GM18858 (cell line): ENCODE data around the gene DDX24.

Source experiments
- ATAC-seq: cut with Tn5 transposase; IDR thresholded peaks from one replicate; pipeline ENCODE4 v1.9.1; 2021; ENCODE audit not compliant: unreplicated experiment

DDX24 gene

GRCh38 chr14:94015223-94015622 lies 65.8 kb downstream of the DDX24 start:
- ATAC-seq, result no peak

- no peak for ATAC-seq
Observed at GRCh38 chr14:94014382-94014781, 66.6 kb downstream of the DDX24 start.

DNA sequence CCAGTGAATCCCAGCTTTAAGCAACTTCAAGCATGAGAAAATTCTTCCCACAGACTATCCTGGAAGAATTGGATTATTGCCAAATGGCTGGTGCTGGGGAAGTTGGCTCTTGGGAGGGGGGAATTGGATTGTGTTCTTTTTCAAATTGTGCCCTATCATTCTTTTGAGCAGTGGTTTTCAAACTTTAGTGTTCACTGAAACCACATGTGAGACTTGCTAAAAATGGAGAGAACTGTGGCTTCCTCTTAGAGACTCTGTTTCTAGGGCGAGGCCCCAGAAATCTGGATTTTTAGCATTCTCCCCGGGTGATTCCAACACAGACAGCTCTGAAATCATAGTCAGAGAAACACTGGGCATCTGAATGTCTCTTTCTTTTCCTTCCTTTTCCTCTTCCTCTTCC lies 69.2 kb downstream of the DDX24 start:
- ATAC-seq, result no peak

GRCh38 chr14:94010625-94011024 lies 70.4 kb downstream of the DDX24 start:
- no peak for ATAC-seq

DNA sequence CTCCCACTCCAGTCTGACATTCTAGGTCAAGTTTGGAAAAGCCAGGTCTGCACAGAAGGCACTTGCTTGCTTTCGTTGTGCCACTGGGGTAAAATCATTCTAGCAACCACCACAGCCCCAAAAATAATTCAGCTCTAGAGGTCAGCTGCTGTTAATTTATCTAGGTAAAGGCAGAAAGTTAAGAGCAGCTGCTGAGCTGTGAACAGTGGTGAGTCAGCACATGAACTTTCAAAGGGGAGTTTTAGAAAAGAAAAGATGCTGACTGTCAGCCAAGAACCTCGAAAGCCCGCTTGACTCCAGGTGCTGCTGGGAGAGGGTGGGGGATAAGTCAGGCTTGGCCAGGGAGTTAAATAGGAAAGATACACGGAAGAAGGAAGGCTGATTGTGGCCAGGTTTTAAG lies 71.2 kb downstream of the DDX24 start:
- ATAC-seq, result peak; percentile 42

- no peak for ATAC-seq
Observed at GRCh38 chr14:94008234-94008633, 72.8 kb downstream of the DDX24 start.

DNA sequence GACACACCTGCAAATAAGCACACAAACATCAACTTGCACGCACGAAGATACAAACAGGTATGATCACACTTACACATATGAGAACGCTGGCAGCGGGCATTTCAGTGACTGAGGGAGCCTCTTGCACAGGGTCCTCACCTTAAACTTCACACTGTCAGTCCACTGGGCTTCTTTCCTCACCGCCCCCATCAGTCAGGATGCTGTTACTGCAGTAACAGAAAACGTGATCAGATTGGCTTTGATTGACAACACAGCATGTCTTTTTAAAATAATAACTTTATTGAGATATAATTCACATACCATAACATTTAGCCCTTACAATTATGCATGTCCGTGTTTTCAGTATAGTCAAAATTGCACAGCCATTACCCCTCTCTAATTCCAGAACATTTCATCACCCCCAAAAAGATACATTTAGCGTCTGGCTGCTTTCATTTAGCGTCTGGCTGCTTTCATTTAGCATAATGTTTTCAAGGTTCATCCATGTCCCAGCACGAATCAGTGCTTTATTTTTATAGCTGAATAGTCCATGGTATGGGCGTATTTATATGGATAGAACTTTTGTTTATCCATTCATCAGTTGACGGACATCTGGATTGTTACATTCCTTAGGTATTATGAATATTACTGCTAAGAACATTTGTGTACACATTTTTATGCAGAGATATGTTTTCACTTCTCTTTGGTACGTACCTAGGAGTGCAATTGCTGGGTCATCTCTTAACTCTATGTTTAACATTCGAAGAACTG lies 75.5 kb downstream of the DDX24 start:
- no peak for ATAC-seq

GRCh38 chr14:94004015-94004414 lies 77.0 kb downstream of the DDX24 start:
- ATAC-seq, result no peak

- ATAC-seq, result no peak
Observed at GRCh38 chr14:94003397-94003796, 77.6 kb downstream of the DDX24 start.

DNA sequence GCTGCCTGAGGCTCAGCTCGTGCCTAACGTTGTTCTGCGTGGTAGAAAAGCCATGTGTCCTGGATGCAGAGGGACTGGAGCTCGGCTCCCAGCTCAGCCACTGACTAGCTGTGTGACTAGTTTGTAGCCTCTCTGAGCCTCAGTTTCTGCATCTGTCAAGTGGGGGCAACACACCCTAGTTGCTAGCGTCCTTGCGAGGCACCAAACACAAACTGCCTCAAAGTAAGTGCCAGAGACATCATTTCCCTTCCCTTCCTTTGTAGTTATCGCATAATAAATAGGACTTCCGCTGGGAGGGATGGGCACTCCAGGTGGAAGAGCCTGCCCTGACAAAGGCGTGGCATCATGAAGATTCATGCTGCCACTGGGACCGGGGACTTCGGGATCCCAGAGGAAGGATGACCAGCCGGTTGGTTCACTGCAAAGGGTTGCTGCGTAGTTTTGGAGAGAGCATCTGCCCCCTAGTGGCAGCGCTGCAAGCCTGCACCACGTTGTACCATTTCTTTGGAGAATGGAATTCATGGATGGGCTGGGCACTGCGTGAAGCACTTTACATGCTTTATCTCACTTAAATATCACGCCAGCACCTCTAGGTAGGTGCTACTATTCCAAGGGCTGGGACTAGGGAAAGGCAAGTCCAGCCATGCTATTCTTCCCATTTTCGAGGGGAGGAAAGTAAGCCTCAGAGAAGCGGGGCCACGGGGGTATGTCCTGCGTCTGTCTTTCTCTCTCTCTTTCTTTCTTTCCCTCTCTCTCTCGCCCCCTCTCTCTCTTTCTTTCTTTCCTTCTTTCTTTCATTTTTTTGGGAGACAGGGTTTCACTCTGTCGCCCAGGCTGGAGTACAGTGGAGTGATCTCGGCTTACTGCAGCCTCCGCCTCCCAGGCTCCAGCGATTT lies 79.3 kb downstream of the DDX24 start:
- ATAC-seq, result no peak

GRCh38 chr14:94001016-94001415 lies 80.0 kb downstream of the DDX24 start:
- ATAC-seq, result no peak

- no peak for ATAC-seq
Observed at GRCh38 chr14:94000267-94000666, 80.7 kb downstream of the DDX24 start.

- no peak for ATAC-seq
Observed at GRCh38 chr14:93999573-93999972, 81.4 kb downstream of the DDX24 start.

DNA sequence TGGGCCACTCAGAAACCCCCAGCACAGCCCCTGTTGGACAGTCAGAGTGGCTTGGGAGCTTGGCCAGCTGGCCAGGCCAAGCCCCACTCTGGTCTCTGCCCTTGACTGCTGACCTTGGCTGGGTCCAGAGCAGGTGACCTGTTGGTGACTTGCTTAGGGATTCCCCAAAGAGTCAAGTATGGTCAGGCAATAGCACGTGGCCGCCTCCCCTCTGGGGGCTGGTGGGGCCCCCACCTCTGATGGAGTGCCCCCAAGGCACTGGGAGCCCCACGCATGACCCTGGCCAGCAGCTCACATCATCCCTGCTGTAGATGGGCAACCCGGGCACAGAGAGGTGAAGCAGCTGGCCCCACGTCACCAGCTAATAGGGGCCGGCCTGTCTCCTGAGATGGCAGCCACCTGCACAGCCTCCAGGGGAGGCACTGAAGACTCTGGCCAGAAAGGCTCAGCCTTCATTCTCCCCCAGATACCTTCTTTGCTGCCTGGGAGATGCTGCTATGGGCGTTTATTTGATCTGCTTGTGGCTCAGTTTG lies 82.1 kb downstream of the DDX24 start:
- ATAC-seq, result no peak
